Stimulated activated CD4-positive, alpha-beta T cell treated with anti-CD3 and anti-CD28 coated beads, TNF-alpha, amount 100 ng/mL, for 1 hour (primary cell): Measurements from ENCODE around the gene U2AF1L4.

ENCODE experiments used
- DNase-seq, 3 donors: peaks; one replicate each; pipeline ENCODE4 v3.0.0-alpha.2; 2020; ENCODE audit warnings: low read depth in 3 of 3, low spot score in 1 of 3

Gene U2AF1L4

GRCh38 chr19:35742121-35742724 lies 3.0 kb downstream of the U2AF1L4 start, which contains the start of gene IGFLR1:
IGFLR1 (minus strand) TSS chr19:35742452; CDS start chr19:35741180, 1,272 bp downstream.
- peak in 1 of 3 donors; percentile 38 for DNase-seq

- DNase-seq = no peak
Measured at GRCh38 chr19:35741203-35741515, 4.1 kb downstream of the U2AF1L4 start.

GRCh38 chr19:35740423-35741202 lies 4.6 kb downstream of the U2AF1L4 start:
- DNase-seq = peak; percentile 82 to 89 (median 86)

- no peak for DNase-seq
Measured at GRCh38 chr19:35740108-35740422, 5.2 kb downstream of the U2AF1L4 start.

- no peak for DNase-seq
Measured at GRCh38 chr19:35739275-35740107, 5.7 kb downstream of the U2AF1L4 start.

GRCh38 chr19:35738887-35739229 lies 6.4 kb downstream of the U2AF1L4 start:
- no peak for DNase-seq

DNA sequence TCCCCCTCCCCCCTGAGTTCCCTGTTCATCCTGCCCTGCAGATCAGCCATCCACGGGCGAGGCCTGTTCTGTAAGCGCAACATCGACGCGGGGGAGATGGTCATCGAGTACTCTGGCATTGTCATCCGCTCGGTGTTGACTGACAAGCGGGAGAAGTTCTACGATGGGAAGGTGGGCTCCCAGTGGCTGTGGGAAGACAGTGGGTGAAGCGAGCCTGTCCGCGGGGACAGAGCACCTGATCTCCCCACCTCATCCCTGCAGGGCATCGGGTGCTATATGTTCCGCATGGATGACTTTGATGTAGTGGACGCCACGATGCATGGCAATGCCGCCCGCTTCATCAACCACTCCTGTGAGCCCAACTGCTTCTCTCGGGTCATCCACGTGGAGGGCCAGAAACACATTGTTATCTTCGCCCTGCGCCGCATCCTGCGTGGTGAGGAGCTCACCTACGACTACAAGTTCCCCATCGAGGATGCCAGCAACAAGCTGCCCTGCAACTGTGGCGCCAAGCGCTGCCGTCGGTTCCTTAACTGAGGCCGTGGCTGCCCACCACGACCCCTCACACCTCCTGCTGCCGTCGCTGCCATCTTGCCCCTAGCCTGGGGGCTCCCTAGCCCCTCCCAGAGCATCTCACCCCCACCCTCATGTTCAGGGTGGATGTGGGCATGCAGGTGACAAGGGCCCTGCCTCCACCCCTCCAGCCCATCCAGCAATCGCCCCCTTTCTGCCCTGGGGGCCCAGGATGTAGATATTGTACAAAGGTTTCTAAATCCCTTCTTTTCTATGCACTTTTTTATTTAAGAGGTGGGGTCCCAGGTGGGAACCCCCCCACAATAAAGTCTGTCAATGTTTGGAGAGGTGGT lies 7.0 kb downstream of the U2AF1L4 start:
- DNase-seq = no peak

DNA sequence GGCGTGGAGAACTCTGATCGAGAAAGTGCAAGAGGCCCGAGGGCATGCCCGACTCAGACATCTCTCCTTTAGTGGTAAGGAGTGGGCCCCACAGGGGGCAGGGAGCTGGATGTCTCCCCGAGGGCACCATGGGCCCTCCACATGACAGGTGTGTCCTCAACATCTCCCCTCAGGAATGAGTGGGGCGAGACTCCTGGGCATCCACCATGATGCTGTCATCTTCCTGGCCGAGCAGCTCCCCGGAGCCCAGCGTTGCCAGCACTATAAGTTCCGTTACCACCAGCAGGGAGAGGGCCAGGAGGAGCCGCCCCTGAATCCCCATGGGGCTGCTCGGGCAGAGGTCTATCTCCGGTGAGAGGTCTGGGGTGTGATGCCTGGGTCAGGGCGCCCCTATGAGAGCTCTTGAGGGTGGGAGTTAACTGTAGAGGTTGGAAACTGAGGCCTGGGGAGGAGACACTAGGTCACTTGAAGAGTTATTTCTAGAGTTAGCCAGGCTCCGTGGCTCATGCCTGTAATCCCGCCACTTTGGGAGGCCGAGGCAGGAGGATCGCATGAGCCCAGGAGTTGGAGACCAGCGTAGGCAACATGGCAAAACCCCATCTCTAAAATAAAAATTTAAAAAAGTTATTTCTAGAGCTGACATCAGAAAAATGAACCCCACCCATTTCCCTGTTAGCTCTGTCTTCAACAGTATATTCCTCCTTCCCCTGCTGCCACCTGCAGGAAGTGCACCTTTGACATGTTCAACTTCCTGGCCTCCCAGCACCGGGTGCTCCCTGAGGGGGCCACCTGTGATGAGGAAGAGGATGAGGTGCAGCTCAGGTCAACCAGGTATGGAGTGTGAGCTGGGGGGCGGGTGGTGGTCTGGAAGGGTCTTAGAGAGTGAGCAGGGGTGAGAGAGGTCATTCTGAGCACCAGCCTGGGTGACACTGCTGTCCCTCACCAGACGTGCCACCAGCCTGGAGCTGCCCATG lies 8.0 kb downstream of the U2AF1L4 start:
- no peak for DNase-seq

DNA sequence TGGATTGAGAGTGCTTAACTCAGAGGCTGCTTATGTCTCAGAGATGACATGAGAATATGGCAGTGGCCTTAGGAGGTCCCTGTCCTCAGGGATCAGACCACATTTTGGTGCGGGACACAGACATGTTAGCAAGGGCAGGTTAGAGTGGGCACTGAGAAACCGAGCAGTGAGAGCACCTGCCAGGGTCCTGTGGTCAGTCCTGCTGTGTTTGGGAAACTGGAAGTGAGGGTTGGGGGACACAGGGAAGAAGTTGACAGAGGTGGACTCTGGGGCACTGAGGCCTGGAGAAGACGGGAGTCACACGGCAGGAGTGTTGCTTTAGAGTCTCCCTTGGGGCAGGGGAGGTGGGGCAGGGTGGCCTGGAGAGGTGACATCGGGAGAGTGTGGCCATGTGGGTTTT lies 10.3 kb downstream of the U2AF1L4 start:
- DNase-seq = no peak

GRCh38 chr19:35734273-35734672 lies 10.9 kb downstream of the U2AF1L4 start:
- DNase-seq = no peak

- DNase-seq = no peak
Measured at GRCh38 chr19:35733180-35734125, 11.8 kb downstream of the U2AF1L4 start.

DNA sequence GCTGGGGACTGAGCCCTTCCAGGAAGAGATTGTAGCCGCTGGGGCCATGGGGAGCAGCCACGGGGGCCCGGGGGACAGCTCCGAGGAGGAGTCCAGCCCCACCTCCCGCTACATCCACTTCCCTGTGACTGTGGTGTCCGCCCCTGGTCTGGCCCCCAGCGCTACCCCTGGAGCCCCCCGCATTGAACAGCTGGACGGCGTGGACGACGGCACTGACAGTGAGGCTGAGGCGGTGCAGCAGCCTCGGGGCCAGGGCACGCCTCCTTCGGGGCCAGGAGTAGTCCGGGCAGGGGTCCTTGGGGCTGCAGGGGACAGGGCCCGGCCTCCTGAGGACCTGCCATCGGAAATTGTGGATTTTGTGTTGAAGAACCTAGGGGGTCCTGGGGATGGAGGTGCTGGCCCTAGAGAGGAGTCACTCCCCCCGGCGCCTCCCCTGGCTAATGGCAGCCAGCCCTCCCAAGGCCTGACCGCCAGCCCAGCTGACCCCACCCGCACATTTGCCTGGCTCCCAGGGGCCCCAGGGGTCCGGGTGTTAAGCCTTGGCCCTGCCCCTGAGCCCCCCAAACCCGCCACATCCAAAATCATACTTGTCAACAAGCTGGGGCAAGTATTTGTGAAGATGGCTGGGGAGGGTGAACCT lies 12.6 kb downstream of the U2AF1L4 start:
- no peak for DNase-seq

DNA sequence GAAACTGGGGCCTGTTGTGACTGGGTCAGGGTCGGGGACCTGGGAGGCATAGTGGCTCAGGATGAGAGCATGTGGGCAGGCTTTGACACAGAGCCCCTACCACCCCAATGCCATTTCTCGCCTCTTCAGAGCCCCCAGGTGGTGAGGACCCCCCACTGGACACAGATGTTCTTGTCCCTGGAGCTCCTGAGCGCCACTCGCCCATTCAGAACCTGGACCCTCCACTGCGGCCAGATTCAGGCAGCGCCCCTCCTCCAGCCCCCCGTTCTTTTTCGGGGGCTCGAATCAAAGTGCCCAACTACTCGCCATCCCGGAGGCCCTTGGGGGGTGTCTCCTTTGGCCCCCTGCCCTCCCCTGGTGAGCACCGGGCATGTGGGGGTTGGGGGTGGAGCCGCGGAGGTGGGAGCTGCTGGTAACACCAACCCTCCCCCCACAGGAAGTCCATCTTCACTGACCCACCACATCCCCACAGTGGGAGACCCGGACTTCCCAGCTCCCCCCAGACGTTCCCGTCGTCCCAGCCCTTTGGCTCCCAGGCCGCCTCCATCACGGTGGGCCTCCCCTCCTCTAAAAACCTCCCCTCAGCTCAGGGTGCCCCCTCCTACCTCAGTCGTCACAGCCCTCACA lies 13.3 kb downstream of the U2AF1L4 start:
- no peak for DNase-seq

GRCh38 chr19:35731353-35731752 lies 13.9 kb downstream of the U2AF1L4 start:
- DNase-seq = no peak

GRCh38 chr19:35730326-35730725 lies 14.9 kb downstream of the U2AF1L4 start:
- DNase-seq = no peak

- no peak for DNase-seq
Measured at GRCh38 chr19:35729763-35730162, 15.5 kb downstream of the U2AF1L4 start.

- no peak for DNase-seq
Measured at GRCh38 chr19:35729021-35729420, 16.2 kb downstream of the U2AF1L4 start.
